ENCODE data around the gene IPPK. TPM values are rescaled to one million over a fixed set of nuclear protein-coding genes. Genes with fewer than 3 reads are reported as not detected.
"Not testable (repeated sequence)": the region's sequence is repeated elsewhere in the genome, so short reads cannot be mapped to it uniquely, and the experiment has no call there.

The IPPK gene
- total RNA-seq, 1 experiment from 2014 or later = 17.4 TPM

GRCh38 chr9:92601451-92601850 lies 68.5 kb downstream of the IPPK start:
- no peak for DNase-seq (ENCODE audit: extremely low read depth, low read depth)

GRCh38 chr9:92600462-92601261 lies 69.3 kb downstream of the IPPK start:
- DNase-seq (ENCODE audit: extremely low read depth, low read depth) = no peak

- no peak for DNase-seq (ENCODE audit: extremely low read depth, low read depth)
These were observed 69.9 kb downstream of the IPPK start for GRCh38 chr9:92599938-92600461.

GRCh38 chr9:92598382-92598781 lies 71.5 kb downstream of the IPPK start:
- no peak for DNase-seq (ENCODE audit: extremely low read depth, low read depth)

DNA sequence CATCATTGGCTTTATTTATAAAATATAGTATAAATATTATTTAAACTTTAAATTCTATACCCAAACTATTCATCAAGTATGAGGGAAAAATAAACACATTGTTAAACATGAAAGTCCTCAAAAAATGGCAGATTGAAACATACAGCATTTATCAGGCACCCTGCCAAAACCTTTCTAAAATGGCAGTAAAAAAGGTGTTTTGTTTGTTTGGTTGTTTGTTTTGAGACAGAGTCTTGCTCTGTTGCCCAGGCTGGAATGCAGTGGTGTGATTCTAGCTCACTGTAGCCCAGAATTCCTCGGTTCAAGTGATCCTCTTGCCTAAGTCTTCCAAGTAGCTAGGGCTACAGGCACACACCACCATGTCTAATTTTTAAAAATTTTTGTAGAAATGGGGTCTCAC lies 74.0 kb downstream of the IPPK start:
- no peak for DNase-seq (ENCODE audit: extremely low read depth, low read depth)

GRCh38 chr9:92595075-92595474 lies 74.9 kb downstream of the IPPK start:
- not testable (repeated sequence) for DNase-seq (ENCODE audit: extremely low read depth, low read depth)

DNA sequence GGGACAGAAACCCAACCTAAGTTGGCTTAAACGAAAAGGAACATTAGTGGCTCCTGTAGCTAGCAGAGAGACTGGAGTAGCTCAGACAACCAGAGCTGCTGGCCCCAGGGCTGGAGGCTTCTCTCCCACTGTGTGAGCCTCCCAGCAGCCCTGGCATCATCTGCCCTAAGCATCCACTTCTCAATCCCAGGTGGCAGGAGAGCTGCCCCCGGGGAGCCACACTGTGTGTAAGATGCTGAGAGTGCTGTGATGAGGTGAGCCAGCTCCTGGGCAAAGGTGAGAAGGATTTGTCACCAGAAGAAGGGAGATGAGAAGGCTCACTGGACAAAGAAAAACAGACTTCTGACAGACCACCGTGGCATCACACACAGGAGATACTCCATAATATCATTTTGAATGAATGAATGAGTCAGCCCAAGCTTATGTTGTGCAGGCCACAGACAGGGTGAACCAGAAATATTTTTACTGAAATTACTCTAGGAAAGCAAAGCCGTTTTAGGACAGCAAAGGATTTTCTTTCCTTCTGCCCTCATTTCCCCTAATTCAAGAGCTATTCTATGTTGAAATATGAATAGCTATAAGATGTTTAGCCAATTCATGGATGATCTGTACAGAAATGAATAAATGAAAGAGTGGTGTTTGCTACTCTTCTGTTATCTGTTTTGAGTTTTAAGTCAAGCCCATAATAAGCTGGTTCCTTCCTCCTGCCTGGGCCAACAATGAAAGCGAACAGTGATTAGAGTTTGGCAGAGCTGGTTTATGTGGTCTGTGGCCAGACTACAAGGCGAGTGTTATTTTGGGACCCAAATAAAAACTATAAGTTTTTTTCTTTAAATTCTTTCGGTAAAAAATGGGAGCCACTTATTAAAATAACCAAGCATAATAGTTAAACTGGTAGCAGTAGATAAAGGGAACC lies 76.7 kb downstream of the IPPK start:
- DNase-seq (ENCODE audit: extremely low read depth, low read depth) = no peak

GRCh38 chr9:92592537-92592936 lies 77.4 kb downstream of the IPPK start:
- no peak for DNase-seq (ENCODE audit: extremely low read depth, low read depth)

GRCh38 chr9:92590377-92590776 lies 79.6 kb downstream of the IPPK start:
- DNase-seq (ENCODE audit: extremely low read depth, low read depth) = no peak

GRCh38 chr9:92589923-92590322 lies 80.0 kb downstream of the IPPK start:
- no peak for DNase-seq (ENCODE audit: extremely low read depth, low read depth)

DNA sequence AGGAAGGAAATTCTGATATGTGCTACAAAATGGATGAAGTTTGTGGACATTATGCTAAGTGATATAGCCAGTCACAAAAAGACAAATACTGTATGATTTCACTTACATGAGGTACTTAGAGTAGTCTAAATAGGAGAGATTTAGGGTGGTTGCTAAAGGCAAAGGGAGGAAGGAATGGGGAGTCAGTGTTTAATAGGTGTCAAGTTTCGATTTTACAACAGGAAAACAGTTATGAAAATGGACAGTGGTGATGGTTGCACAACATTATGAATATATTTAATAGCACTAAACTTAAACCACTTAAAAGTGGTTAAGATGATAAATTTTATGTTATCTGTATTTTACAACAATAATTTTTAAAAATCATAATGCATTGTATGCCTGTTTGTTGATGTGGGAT lies 93.8 kb downstream of the IPPK start:
- no peak for DNase-seq (ENCODE audit: extremely low read depth, low read depth)

DNA sequence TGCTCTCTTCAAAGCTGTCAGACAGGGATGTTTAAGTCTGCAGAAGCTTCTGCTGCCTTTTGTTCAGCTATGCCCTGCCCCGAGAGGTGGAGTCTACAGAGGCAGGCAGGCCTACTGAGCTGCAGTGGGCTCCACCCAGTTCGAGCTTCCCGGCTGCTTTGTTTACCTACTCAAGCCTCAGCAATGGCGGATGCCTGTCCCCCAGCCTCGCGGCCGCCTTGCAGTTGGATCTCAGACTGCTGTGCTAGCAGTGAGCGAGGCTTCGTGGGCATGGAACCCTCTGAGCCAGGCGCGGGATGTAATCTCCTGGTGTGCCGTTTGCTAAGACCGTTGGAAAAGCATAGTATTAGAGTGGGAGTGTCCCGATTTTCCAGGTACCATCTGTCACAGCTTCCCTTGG lies 96.3 kb downstream of the IPPK start:
- DNase-seq (ENCODE audit: extremely low read depth, low read depth) = not testable (repeated sequence)

- DNase-seq (ENCODE audit: extremely low read depth, low read depth) = not testable (repeated sequence)
These were observed 98.1 kb downstream of the IPPK start for GRCh38 chr9:92571871-92572270.

GRCh38 chr9:92564982-92565381 lies 104.9 kb downstream of the IPPK start:
- DNase-seq (ENCODE audit: extremely low read depth, low read depth) = no peak

DNA sequence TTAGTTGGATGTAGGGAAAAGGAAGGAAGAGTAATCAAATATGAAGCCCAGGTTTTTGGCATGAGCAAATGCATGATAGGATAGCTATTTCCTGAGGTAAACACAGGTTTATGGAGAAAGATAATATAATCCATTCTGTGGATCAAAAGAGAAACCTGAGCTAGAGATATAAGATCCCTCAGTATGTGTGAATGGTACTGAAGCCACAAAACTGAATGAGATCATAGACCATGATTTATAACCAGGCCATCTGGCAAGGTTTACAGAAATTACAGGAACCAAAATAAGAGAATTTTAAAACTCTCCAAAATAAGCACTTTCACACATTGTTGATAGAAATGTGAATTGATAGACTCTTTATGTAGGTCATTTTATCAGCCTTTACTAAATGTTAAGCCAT lies 105.4 kb downstream of the IPPK start:
- no peak for DNase-seq (ENCODE audit: extremely low read depth, low read depth)

Other genes starting within 250 kb of the IPPK start
- gene OMD, start 245.7 kb downstream of the IPPK start, total RNA-seq (2014; rRNA removed; shearing (Covaris generic)) = not detected in 2 replicates
- not detected in 2 replicates for gene ASPN, start 187.6 kb downstream of the IPPK start, total RNA-seq (2014; rRNA removed; shearing (Covaris generic))
- 0.07 TPM in 1 of 2 replicates, not detected in the other for gene ECM2, start 134.1 kb downstream of the IPPK start, total RNA-seq (2014; rRNA removed; shearing (Covaris generic))
- 21.4 and 23.6 TPM in 2 replicates for gene BICD2, start 94.7 kb upstream of the IPPK start, total RNA-seq (2014; rRNA removed; shearing (Covaris generic))
- 16.0 and 16.6 TPM in 2 replicates for gene ZNF484, start 207.9 kb upstream of the IPPK start, total RNA-seq (2014; rRNA removed; shearing (Covaris generic))